GM21825 (cell line): Measurements from ENCODE around the gene CIROP.

ENCODE experiments used
- ATAC-seq: cut with Tn5 transposase; IDR thresholded peaks from one replicate; pipeline ENCODE4 v1.9.1; 2021; ENCODE audit warnings: mild to moderate bottlenecking, moderate library complexity; ENCODE audit not compliant: unreplicated experiment

CIROP gene, protein sequence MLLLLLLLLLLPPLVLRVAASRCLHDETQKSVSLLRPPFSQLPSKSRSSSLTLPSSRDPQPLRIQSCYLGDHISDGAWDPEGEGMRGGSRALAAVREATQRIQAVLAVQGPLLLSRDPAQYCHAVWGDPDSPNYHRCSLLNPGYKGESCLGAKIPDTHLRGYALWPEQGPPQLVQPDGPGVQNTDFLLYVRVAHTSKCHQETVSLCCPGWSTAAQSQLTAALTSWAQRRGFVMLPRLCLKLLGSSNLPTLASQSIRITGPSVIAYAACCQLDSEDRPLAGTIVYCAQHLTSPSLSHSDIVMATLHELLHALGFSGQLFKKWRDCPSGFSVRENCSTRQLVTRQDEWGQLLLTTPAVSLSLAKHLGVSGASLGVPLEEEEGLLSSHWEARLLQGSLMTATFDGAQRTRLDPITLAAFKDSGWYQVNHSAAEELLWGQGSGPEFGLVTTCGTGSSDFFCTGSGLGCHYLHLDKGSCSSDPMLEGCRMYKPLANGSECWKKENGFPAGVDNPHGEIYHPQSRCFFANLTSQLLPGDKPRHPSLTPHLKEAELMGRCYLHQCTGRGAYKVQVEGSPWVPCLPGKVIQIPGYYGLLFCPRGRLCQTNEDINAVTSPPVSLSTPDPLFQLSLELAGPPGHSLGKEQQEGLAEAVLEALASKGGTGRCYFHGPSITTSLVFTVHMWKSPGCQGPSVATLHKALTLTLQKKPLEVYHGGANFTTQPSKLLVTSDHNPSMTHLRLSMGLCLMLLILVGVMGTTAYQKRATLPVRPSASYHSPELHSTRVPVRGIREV

DNA sequence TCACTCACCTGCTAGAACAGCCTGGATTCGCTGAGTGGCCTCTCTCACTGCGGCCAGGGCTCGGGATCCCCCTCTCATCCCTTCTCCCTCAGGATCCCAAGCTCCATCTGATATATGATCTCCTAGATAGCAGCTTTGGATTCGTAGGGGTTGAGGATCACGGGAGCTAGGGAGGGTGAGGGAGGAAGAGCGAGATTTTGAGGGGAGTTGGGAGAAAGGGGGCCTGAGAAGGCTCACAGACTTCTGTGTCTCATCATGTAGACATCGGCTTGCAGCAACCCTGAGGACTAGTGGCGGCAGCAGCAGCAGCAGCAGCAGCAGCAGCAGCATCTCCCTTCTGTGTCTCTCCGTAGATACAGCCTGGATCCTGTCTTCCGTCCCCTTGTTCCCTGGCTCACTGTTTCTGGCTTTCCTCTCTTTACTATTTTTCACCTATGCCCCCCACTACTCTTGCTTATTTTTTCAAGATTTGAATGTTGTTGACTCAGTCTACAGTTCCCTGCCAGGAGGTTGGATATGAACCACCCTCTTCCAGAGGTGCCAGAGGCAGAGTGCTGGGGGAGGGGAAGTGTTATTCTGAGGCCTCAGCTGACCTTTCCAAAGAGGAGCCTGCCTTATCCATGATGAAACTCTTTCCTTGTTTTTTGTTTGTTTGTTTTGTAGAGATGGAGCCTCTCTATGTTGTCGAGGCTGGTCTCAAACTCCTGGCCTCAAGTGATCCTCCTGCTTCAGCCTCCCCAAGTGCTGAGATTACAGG, at the start of gene CIROP:
TSS of gene CIROP (minus strand) at position 399 of the 757 bp plus-strand sequence. CDS start at position 330, 69 bp downstream.
- ATAC-seq: no peak

GRCh38 chr14:23153851-23154796, 49.3 kb upstream of the CIROP start:
- ATAC-seq: no peak

GRCh38 chr14:23151342-23151741, 46.6 kb upstream of the CIROP start:
- no peak for ATAC-seq

DNA sequence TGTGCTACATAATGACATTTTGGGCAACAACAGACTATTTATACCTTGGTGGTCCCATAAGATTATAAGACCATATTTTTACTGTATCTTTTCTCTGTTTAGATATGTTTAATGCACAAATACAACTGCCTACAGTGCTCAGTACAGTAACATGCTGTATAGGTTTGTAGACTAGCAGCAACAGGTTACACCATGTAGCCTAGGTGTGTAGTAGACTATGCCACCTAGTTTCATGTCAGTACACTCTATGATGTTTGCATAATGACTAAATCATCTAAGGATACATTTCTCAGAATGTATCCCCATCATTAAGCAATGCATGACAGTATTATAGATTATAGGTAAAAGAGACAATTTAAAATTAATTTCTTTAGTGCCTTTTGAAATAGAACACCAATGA, 45.0 kb upstream of the CIROP start:
- no peak for ATAC-seq

DNA sequence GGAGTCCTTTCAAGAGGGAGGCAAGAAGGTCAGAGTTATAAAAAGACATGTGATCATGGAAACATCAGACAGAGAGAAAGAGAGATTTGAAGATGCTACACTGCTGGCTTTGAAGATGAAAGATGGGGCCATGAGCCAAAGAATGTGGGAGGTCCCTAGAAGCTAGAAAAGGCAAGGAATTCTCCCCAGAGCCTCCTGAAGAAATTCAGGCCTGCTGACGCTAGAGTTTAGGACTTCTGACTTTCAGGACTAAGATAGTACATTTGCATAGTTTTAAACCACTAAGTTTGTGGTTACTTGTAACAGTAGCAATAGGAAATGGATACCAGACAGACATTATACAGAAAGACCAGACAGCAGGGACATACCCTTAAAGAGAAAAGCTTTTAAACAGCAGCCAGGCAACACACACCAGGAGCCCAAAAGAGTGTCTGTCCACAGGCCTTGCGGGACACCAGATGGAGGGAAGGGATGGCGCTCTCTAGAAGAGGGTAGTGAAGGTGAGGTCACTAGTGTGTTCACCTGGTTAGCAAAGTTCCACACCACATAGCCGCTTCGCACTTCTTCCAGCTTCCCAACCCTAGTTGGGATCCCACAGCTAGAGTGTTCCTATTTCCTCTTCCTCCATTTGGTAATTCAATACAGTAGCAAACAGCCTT, 43.9 kb upstream of the CIROP start:
- no peak for ATAC-seq

- no peak for ATAC-seq
Measured at GRCh38 chr14:23147676-23148075, 42.9 kb upstream of the CIROP start.

DNA sequence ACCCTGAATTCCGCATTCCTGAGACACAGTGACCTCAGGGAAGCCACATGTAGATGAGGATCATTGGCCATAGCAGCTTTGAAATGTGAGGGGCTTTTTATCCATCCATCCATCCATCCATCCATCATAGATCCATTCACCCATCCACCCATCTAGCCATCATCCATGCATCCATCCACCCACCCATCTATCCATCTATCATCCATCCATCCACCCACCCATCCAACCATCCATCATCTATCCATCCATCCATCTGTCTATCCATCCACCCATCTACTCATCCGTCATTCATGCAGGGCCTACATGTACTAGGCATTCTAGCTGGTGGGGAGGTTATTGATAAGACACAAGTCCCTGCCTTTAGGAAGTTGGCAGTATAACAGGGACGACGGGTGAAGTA, 42.2 kb upstream of the CIROP start:
- ATAC-seq: no peak

- ATAC-seq: no peak
Measured at GRCh38 chr14:23146351-23146910, 41.6 kb upstream of the CIROP start.

DNA sequence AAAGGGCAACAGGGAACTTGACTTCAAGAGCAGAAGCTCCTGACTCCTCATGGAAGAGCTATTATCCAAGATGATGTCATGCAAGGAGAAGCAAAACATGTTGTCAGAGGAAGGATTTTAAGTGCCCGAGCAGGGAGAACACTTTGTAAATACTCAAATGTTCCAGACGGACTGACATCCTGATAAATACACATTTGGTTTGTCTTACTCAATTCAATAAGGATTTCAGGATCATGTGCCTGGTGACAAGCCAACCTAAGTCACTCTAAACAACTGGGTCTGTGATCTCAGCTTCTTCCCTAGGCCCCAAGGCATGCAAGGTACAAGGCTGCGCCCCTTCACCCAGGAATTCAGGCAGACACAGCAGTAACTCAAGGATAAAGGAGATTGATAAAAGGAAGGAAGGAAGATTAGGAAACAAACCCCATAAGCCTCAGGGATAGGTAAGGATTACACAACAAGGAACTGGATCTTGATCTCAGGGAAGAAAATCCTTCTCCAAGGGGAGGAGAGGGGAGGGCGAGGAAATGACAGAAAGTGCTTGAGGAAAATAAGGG, 41.1 kb upstream of the CIROP start:
- ATAC-seq: no peak

- ATAC-seq: no peak
Measured at GRCh38 chr14:23143911-23144310, 39.1 kb upstream of the CIROP start.

DNA sequence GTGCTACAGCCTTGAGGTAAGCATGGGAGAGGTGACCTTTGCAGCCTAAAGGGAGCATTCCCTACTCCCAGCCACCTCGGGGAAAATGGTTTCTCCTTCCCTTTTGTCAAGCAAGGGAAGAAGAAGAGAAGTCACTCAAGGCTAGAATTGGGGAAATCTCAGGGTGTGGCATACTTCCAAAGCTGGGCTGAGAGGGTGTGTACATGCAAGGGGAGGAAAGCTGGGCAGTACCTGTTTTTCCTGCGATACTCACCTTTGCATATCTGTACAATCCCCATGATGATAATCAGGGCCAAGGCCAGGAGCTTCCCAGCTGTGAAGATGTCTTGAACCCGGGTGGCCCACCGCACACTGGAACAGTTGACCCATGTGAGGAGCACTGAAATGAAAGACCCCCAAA, 38.0 kb upstream of the CIROP start:
- no peak for ATAC-seq

DNA sequence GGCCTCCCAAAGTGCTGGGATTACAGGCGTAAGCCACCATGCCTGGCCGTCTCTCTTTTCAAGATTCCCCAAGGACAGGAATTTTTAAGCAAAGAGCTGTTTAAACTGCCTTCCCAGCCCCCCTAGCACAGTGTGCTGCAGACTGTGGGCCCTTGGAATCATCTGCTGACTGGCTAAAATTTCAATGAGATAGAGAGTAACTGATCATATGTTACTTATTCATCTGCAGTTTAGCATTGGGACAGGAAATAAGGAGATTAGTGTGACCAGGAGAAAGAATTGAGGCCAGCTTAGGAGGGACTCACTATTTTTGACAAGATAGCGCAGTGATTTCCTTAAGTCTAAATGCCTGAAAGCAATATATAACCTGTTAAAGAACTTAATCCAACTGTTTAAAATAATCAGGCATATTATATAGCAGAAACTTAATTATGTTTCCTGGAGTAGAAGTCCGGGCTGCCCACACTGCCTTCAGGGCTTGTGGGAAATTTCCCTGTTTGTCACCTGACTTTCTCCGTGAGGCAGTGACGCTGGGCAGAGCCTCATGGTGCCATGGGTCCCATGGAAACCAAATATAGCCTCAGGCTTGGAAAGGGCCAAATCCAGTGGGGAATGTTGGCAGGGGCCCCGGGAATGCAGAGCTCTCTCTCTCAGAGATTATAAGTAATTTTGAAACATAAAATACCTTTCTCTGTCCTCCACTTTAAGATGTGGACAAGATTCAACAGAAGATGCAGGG, 37.1 kb upstream of the CIROP start:
- ATAC-seq: no peak

DNA sequence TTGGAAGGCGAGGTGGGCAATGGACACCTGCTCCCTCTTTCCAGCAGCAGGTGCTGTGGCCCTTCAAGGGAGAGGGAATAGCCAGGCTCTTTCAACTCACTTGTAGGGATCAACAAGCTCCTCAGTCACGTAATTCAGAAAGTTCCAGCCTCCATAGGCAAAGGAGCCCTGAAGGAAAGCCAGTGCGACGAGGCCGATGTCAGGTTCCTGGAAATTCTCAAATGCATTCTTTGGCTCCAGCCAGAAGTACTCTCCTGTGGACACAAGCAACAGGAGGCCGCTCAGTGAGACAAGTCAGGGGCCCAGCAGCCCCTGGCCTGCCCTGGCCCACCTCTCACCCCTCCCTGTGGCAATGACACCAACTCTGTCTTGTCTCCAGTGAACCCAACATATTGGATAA, 35.6 kb upstream of the CIROP start:
- no peak for ATAC-seq

DNA sequence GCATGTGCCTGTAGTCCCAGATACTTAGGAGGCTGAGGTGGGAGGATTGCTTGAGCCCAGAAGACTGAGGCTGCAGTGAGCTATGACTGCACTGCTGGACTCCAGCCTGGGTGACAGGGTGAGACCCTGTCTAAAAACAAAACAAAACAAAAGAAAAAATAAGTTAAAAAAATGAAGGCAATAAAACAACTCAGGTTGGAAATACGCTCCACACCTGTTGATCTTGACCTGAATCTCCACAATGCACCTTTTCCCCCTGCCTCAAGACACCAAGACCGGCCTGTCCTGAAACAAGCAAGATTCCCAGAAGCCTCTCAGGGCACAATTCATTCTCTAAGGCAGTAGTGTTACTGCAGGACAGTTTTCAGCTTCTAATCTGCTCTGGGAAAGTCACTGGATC, 35.1 kb upstream of the CIROP start:
- no peak for ATAC-seq

- no peak for ATAC-seq
Measured at GRCh38 chr14:23137813-23138535, 33.2 kb upstream of the CIROP start.

DNA sequence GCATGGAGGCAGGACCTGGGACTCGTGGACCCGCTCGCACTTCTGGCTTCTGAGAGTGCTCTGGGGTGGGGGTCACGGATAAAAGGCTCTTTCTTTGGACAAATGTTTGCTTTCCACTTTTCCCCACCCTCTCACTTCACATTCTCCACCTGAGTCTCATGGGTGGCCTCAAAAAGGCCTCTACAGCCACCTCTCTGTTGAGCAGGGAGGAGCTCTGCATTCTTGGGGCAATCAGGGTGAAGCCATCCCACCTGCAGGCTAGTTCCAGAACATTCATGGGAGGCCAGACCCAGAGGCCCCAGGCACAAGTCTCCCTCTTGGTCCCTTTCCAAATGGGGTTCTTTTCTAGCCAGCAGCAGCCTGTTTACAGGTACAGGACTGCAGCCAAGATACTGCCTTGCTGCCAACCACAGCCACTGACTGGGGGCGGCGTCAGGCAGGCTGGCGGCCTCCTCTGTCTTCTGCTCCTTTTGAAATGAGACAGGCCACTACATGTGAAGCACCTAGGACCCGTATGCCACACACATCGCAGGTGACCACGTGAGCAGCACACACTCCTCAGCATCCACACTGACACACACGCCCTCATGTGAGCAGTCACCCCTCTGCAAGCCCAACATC, 32.5 kb upstream of the CIROP start:
- no peak for ATAC-seq

- no peak for ATAC-seq
Measured at GRCh38 chr14:23136566-23137133, 31.9 kb upstream of the CIROP start.
